ENCODE measurements around the gene ADGB.
"Not testable (repeated sequence)": the region's sequence is repeated elsewhere in the genome, so short reads cannot be mapped to it uniquely, and the experiment has no call there.

The ADGB gene

DNA sequence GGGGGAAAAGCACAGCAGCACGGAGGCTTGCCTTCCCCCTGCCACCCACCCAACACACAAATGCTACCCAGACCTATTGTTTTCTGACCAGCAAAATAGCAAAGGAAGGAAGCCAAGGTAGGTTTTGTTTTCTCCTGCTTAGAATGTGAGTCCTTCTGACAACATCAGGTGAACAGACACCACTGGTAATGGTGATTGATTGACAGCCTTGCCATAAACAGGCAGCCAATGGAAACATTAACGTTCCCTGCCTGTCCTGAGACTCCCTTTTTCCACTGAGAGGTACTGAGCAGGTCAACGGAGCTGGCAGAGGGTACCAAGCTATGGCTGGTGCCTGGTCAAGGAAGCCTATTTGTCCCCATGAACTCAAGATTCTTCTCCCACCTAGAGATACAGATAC lies 234.4 kb downstream of the ADGB start:
- Histone ChIP-seq H3K36me3 (ENCODE audit: insufficient read depth, low read length) (no peaks in the 10 kb centered on the region), H3K4me1 (ENCODE audit: control insufficient read depth, insufficient read depth, low read length) (no peaks in the 10 kb centered on the region)

GRCh38 chr6:146840216-146840615 lies 241.4 kb downstream of the ADGB start:
- H3K9ac ChIP-seq (ENCODE audit: low read depth, low read length), result no peak overlapping the region
- no peaks in the 10 kb centered on the region for H3K36me3 ChIP-seq (ENCODE audit: insufficient read depth, low read length)
- no peak overlapping the region for H3K4me2 ChIP-seq (ENCODE audit: low read length)
- H3K27me3 ChIP-seq (ENCODE audit: control insufficient read depth, insufficient read depth, low read length), result no peaks in the 10 kb centered on the region
- H3K4me3 ChIP-seq (ENCODE audit: low read length), result no peak overlapping the region
- no peaks in the 10 kb centered on the region for H3K4me1 ChIP-seq (ENCODE audit: control insufficient read depth, insufficient read depth, low read length)
- no peaks in the 10 kb centered on the region for H3K9me3 ChIP-seq (replicated peaks; ENCODE audit: low read length)

More for the DNA sequence above, 234.4 kb downstream of the ADGB start:
- no peak overlapping the region for H3K9ac ChIP-seq (ENCODE audit: low read depth, low read length)
- H3K4me3 ChIP-seq (ENCODE audit: low read length), result no peak overlapping the region
- H3K27me3 ChIP-seq (ENCODE audit: control insufficient read depth, insufficient read depth, low read length), result no peaks in the 10 kb centered on the region
- no peak overlapping the region for H3K4me2 ChIP-seq (ENCODE audit: low read length)
- no peaks in the 10 kb centered on the region for H3K9me3 ChIP-seq (replicated peaks; ENCODE audit: low read length)

- Histone ChIP-seq H3K9ac (ENCODE audit: low read depth, low read length) (no peak overlapping the region), H3K36me3 (ENCODE audit: insufficient read depth, low read length) (no peaks in the 10 kb centered on the region), H3K9me3 (replicated peaks; ENCODE audit: low read length) (no peaks in the 10 kb centered on the region), H3K4me1 (ENCODE audit: control insufficient read depth, insufficient read depth, low read length) (no peaks in the 10 kb centered on the region), H3K27me3 (ENCODE audit: control insufficient read depth, insufficient read depth, low read length) (no peaks in the 10 kb centered on the region), H3K4me2 (ENCODE audit: low read length) (no peak overlapping the region), H3K4me3 (ENCODE audit: low read length) (no peak overlapping the region)
Measured at GRCh38 chr6:146840641-146841040, 241.9 kb downstream of the ADGB start.

DNA sequence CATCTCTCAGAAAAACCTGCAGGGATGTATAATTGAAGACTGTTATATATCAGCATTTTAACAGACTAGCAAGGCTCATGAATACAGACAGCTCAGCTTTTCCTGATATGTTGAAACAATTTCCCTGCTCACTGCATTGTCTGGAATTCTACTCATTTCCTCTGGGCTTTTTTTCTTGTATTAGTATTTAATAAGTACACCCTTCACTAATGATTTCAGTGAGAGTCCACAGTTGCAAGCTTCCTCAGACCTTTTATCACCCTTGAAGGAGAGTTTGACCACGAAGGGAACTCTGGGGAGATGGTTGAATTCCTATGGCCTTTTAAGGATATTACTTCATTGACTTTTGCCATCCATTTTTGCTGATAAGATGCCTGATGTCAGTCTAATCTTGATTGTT lies 248.7 kb downstream of the ADGB start:
- H3K4me1 ChIP-seq (ENCODE audit: control insufficient read depth, insufficient read depth, low read length), result peaks cover 23% of the 10 kb centered on the region
- no peaks in the 10 kb centered on the region for H3K9me3 ChIP-seq (replicated peaks; ENCODE audit: low read length)
- H3K4me2 ChIP-seq (ENCODE audit: low read length), result no peak overlapping the region
- H3K36me3 ChIP-seq (ENCODE audit: insufficient read depth, low read length), result no peaks in the 10 kb centered on the region
- no peaks in the 10 kb centered on the region for H3K27me3 ChIP-seq (ENCODE audit: control insufficient read depth, insufficient read depth, low read length)
- H3K4me3 ChIP-seq (ENCODE audit: low read length), result no peak overlapping the region
- H3K9ac ChIP-seq (ENCODE audit: low read depth, low read length), result no peak overlapping the region

GRCh38 chr6:146850238-146850896 lies 251.6 kb downstream of the ADGB start:
- Histone ChIP-seq H3K4me1 (ENCODE audit: control insufficient read depth, insufficient read depth, low read length) (peaks cover 24% of the 10 kb centered on the region), H3K9me3 (replicated peaks; ENCODE audit: low read length) (no peaks in the 10 kb centered on the region), H3K9ac (ENCODE audit: low read depth, low read length) (no peak overlapping the region), H3K27me3 (ENCODE audit: control insufficient read depth, insufficient read depth, low read length) (no peaks in the 10 kb centered on the region), H3K4me2 (ENCODE audit: low read length) (peak overlapping the region; percentile 31), H3K4me3 (ENCODE audit: low read length) (no peak overlapping the region), H3K36me3 (ENCODE audit: insufficient read depth, low read length) (no peaks in the 10 kb centered on the region)

DNA sequence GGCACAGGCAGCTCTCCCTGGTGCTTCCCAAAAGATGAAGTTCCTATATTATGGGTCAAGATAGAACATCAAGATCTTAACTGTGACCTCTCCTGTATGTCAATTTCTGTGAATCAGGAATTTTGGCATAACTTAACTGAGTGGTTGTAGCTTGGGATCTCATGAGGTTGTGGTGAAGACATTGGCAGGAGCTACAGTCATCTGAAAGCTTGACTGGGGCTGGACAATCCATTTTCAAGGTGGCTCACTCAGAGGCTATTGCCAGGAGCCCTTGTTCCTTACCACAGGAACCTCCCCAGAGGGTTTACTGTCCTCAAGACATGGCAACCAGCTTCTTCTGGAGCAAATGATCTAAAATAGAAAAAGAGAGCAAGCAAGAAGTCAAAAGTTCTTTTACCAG lies 252.2 kb downstream of the ADGB start:
- no peak overlapping the region for H3K4me3 ChIP-seq (ENCODE audit: low read length)
- no peaks in the 10 kb centered on the region for H3K9me3 ChIP-seq (replicated peaks; ENCODE audit: low read length)
- no peaks in the 10 kb centered on the region for H3K27me3 ChIP-seq (ENCODE audit: control insufficient read depth, insufficient read depth, low read length)
- H3K4me1 ChIP-seq (ENCODE audit: control insufficient read depth, insufficient read depth, low read length), result peaks cover 24% of the 10 kb centered on the region
- H3K9ac ChIP-seq (ENCODE audit: low read depth, low read length), result no peak overlapping the region
- no peak overlapping the region for H3K4me2 ChIP-seq (ENCODE audit: low read length)
- H3K36me3 ChIP-seq (ENCODE audit: insufficient read depth, low read length), result no peaks in the 10 kb centered on the region

GRCh38 chr6:146851837-146852236 lies 253.1 kb downstream of the ADGB start:
- no peak overlapping the region for H3K4me3 ChIP-seq (ENCODE audit: low read length)
- H3K36me3 ChIP-seq (ENCODE audit: insufficient read depth, low read length), result no peaks in the 10 kb centered on the region
- H3K9ac ChIP-seq (ENCODE audit: low read depth, low read length), result no peak overlapping the region
- no peaks in the 10 kb centered on the region for H3K27me3 ChIP-seq (ENCODE audit: control insufficient read depth, insufficient read depth, low read length)
- H3K4me1 ChIP-seq (ENCODE audit: control insufficient read depth, insufficient read depth, low read length), result peaks cover 24% of the 10 kb centered on the region
- no peak overlapping the region for H3K4me2 ChIP-seq (ENCODE audit: low read length)
- no peaks in the 10 kb centered on the region for H3K9me3 ChIP-seq (replicated peaks; ENCODE audit: low read length)

- not testable (repeated sequence) for H3K4me3 ChIP-seq (ENCODE audit: low read length); H3K36me3 ChIP-seq (ENCODE audit: insufficient read depth, low read length); H3K9ac ChIP-seq (ENCODE audit: low read depth, low read length); H3K27me3 ChIP-seq (ENCODE audit: control insufficient read depth, insufficient read depth, low read length); H3K4me2 ChIP-seq (ENCODE audit: low read length); H3K9me3 ChIP-seq (replicated peaks; ENCODE audit: low read length)
- peaks cover 31% of the 10 kb centered on the region for H3K4me1 ChIP-seq (ENCODE audit: control insufficient read depth, insufficient read depth, low read length)
Measured at GRCh38 chr6:146854521-146855255, 255.9 kb downstream of the ADGB start.

DNA sequence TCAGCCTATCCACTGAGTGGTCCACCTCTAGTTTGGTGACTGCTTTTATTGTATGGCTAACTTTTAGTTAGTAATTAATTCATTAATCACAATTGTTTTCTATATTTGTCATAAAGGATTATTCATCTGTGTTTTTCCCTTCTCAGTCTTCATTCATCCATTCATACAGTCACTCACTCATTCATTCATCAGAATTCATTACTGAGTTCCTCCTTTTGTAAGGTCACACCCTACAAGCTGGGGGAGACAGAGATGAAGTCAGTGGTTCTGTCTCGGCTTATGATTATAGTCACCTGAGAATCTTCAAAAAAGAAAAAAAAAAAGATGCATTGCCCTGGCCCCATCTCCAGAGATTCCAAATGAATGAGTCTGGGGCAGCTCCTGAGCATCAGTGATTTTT lies 257.1 kb downstream of the ADGB start:
- Histone ChIP-seq H3K27me3 (ENCODE audit: control insufficient read depth, insufficient read depth, low read length) (no peaks in the 10 kb centered on the region), H3K4me1 (ENCODE audit: control insufficient read depth, insufficient read depth, low read length) (peaks cover 21% of the 10 kb centered on the region), H3K9ac (ENCODE audit: low read depth, low read length) (no peak overlapping the region), H3K4me2 (ENCODE audit: low read length) (no peak overlapping the region), H3K4me3 (ENCODE audit: low read length) (no peak overlapping the region), H3K9me3 (replicated peaks; ENCODE audit: low read length) (no peaks in the 10 kb centered on the region), H3K36me3 (ENCODE audit: insufficient read depth, low read length) (no peaks in the 10 kb centered on the region)

GRCh38 chr6:146856296-146856695 lies 257.5 kb downstream of the ADGB start:
- peaks cover 18% of the 10 kb centered on the region for H3K4me1 ChIP-seq (ENCODE audit: control insufficient read depth, insufficient read depth, low read length)
- H3K27me3 ChIP-seq (ENCODE audit: control insufficient read depth, insufficient read depth, low read length), result no peaks in the 10 kb centered on the region
- H3K4me2 ChIP-seq (ENCODE audit: low read length), result no peak overlapping the region
- H3K4me3 ChIP-seq (ENCODE audit: low read length), result no peak overlapping the region
- H3K9ac ChIP-seq (ENCODE audit: low read depth, low read length), result no peak overlapping the region
- no peaks in the 10 kb centered on the region for H3K36me3 ChIP-seq (ENCODE audit: insufficient read depth, low read length)
- H3K9me3 ChIP-seq (replicated peaks; ENCODE audit: low read length), result no peaks in the 10 kb centered on the region

- Histone ChIP-seq H3K4me3 (ENCODE audit: low read length) (peak overlapping the region; percentile 60), H3K9ac (ENCODE audit: low read depth, low read length) (peak overlapping the region; percentile 69), H3K4me1 (ENCODE audit: control insufficient read depth, insufficient read depth, low read length) (peaks cover 9% of the 10 kb centered on the region)
Measured at GRCh38 chr6:146857180-146857979, 258.6 kb downstream of the ADGB start.

More at GRCh38 chr6:146857180-146857979, 258.6 kb downstream of the ADGB start:
- Histone ChIP-seq H3K4me2 (ENCODE audit: low read length) (peak overlapping the region; percentile 75), H3K9me3 (replicated peaks; ENCODE audit: low read length) (no peaks in the 10 kb centered on the region), H3K27me3 (ENCODE audit: control insufficient read depth, insufficient read depth, low read length) (no peaks in the 10 kb centered on the region), H3K36me3 (ENCODE audit: insufficient read depth, low read length) (no peaks in the 10 kb centered on the region)

All from skeletal muscle satellite cell (primary cell).